Central memory CD8-positive, alpha-beta T cell (primary cell): ENCODE measurements around the gene ZNF804A.

Experiments
- ATAC-seq: fragments of 150-1000 bp; cut with Tn5 transposase; replicated peaks from 2 replicates; pipeline ENCODE4 v1.10.0; 2022; ENCODE audit warnings: mild to moderate bottlenecking, moderate FRiP score, moderate number of reproducible peaks; ENCODE audit not compliant: poor library complexity, severe bottlenecking; ENCODE audit errors: extremely low read depth
- DNase-seq, 2 donors: peaks; one replicate each; pipeline ENCODE4 v3.0.0; 2021; ENCODE audit warnings: low spot score in 2 of 2
- H3K27ac Mint-ChIP-seq: one replicate; pipeline ENCODE4 v1.8.0; 2022; ENCODE audit warnings: low read depth, mild to moderate bottlenecking, moderate library complexity, mixed read lengths
- H3K27me3 Mint-ChIP-seq: one replicate; pipeline ENCODE4 v1.8.0; 2022; ENCODE audit warnings: mixed read lengths
- H3K36me3 Mint-ChIP-seq: one replicate; pipeline ENCODE4 v1.8.0; 2022; ENCODE audit warnings: mild to moderate bottlenecking, moderate library complexity, mixed read lengths; ENCODE audit not compliant: insufficient read depth
- H3K4me1 Mint-ChIP-seq: one replicate; pipeline ENCODE4 v1.8.0; 2022; ENCODE audit warnings: mixed read lengths
- H3K4me3 Mint-ChIP-seq: one replicate; pipeline ENCODE4 v1.8.0; 2022; ENCODE audit warnings: mild to moderate bottlenecking, moderate library complexity, mixed read lengths
- H3K9me3 Mint-ChIP-seq: one replicate; pipeline ENCODE4 v1.8.0; 2022; ENCODE audit warnings: mixed read lengths

Gene ZNF804A

DNA sequence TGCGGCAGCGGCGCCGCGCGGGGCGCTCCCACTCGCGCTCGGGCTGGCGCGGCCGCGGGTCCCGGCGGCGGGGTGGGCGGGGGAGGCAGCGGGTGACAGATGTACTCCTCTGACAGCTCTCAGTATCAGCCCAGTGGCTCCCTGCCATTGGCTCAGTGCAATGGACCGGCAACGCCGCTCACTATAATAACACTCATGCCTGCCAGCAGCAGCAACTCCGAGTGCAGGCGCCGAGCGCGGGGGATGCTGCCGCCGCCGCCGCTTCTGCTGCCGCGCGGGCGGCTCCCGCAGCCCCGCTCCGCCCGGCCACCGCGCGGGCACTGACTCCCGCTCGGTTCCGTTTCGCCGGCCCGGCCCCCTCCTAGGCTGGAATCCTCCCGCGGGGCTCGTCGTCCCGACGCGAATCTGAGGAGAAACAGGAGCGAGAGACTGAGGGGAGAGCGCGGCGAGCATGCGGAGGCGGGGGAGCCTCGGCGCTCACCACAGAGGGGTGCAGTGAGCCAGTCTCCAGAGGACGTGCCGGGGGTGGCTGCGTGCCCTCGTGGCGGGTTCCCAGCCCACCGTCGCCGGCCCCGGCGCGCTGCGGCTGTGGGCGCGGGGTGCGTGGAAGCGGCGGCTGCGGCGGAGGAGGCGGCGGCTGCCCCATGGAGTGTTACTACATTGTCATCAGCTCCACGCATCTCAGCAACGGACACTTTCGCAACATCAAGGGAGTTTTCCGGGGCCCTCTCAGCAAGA lies at the start of gene ZNF804A:
ZNF804A (plus strand) TSS at position 214 of the 738 bp plus-strand sequence; CDS start at position 645, 431 bp downstream.
- peak within 1 kb of the TSS; percentile 31 for H3K4me3 Mint-ChIP-seq
- peaks cover 35% of the 10 kb centered on the region for H3K27me3 Mint-ChIP-seq
- H3K27ac Mint-ChIP-seq: no peak within 1 kb of the TSS
- ATAC-seq: peak; percentile 25
- H3K36me3 Mint-ChIP-seq: no peaks in the 10 kb centered on the region
- H3K4me1 Mint-ChIP-seq: no peaks in the 10 kb centered on the region
- no peaks in the 10 kb centered on the region for H3K9me3 Mint-ChIP-seq
- DNase-seq: no peak

DNA sequence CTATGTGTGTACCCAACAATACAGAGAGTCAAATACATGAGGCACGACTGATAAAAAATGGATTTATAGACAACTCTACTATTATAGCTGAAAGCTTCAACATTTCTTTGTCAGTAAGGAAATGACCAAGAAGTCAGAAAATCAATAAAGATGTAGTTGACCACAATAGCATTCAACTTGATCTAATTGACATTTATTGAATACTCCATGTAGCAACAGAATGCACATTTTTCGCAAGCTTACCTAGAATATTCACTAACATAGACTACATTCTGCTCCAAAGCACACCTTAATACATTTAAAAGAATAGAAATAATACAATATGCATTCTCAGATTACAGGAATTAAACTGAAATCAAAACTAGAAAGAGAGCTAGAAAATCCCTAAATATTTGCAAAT lies 49.2 kb upstream of the ZNF804A start:
- no peaks in the 10 kb centered on the region for H3K27me3 Mint-ChIP-seq
- H3K27ac Mint-ChIP-seq: no peak overlapping the region
- H3K4me3 Mint-ChIP-seq: no peak overlapping the region
- DNase-seq: no peak
- peaks cover 10% of the 10 kb centered on the region for H3K9me3 Mint-ChIP-seq
- no peaks in the 10 kb centered on the region for H3K4me1 Mint-ChIP-seq
- ATAC-seq: no peak
- no peaks in the 10 kb centered on the region for H3K36me3 Mint-ChIP-seq

DNA sequence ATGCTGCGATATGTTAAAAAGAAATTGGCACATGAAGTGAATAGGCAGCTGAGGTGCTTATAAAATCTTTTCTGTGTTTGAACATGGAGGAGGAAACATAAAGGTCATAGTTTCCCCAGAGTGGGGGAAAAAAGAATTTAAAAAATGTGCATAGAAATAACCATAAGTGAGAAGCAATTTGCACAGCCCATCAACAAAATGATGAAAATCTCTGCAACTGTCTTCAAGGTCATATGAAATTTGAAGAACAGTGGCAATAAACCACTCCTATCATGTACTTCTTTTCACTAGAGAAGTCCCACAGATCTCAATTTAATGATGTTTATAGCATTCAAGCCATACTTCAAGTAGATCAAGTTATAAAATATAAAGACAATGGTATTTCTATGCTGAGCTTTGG lies 46.7 kb upstream of the ZNF804A start:
- Mint-ChIP-seq H3K4me1 (no peaks in the 10 kb centered on the region), H3K9me3 (peaks cover 10% of the 10 kb centered on the region), H3K27ac (no peak overlapping the region), H3K4me3 (no peak overlapping the region), H3K36me3 (no peaks in the 10 kb centered on the region), H3K27me3 (no peaks in the 10 kb centered on the region)
- ATAC-seq (no peak), DNase-seq (no peak)

DNA sequence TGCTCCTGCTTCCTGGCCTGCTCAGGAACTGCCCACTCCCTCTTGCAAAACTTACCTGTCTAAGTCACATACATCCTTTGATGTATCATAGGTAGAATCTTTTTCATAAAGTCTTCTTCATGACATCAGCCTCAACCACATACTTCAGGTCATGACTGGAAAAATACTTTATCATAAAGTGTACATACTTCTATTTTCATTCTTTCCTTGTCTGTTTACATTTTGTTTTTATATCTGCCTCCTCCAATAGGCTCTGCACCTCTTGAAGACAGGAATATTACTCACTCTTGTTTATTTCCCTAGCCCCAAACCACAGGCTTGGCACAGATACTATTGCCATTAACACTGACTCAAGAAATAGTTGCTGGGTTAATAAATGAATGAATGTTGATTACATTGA lies 43.6 kb upstream of the ZNF804A start:
- Mint-ChIP-seq H3K27me3 (no peaks in the 10 kb centered on the region), H3K4me1 (no peaks in the 10 kb centered on the region), H3K4me3 (no peak overlapping the region), H3K9me3 (peaks cover 17% of the 10 kb centered on the region), H3K27ac (no peak overlapping the region), H3K36me3 (no peaks in the 10 kb centered on the region)
- ATAC-seq (no peak), DNase-seq (no peak)

DNA sequence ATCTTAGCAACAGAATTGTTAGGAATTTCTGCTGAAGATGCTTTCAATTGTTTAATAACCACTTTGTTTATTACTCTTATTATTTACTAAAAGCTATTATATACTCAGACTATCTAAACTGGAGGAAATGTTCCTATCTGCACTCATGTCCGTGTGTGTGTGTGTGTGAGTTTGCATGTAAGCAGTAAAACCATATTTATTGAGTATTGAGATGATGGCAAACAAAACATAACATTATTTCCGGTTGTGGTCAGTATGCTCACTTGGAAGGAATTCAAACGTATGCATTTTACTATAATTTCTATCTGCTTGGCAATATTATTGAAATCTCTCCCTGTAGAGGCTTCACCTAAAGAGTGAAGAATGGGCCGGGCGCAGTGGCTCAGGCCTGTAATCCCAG lies 43.0 kb upstream of the ZNF804A start:
- no peak overlapping the region for H3K27ac Mint-ChIP-seq

DNA sequence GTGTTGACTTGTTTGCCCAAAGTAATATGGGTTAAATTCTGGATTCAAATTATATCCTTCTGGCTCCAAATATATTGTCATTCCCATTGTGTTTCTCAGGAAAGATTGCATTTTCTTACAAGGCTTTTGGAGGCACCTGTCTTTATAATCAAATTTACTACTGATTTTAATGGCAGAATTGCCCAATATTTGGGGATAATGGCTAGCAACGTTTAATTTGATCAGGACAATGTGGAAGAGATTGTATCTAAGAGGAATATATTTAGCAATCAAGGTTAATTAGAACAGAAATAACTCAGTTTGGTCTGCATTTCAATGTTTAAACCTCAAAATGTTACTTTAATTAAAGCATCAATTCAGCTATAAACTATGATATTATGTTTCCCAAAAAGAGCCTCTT lies 41.7 kb upstream of the ZNF804A start:
- Mint-ChIP-seq H3K4me1 (no peaks in the 10 kb centered on the region), H3K36me3 (no peaks in the 10 kb centered on the region), H3K27ac (no peak overlapping the region), H3K27me3 (no peaks in the 10 kb centered on the region), H3K4me3 (no peak overlapping the region), H3K9me3 (peaks cover 24% of the 10 kb centered on the region)
- ATAC-seq (no peak), DNase-seq (no peak)

More for the DNA sequence above, 43.0 kb upstream of the ZNF804A start:
- Mint-ChIP-seq H3K36me3 (no peaks in the 10 kb centered on the region), H3K4me1 (no peaks in the 10 kb centered on the region), H3K27me3 (no peaks in the 10 kb centered on the region), H3K9me3 (peaks cover 18% of the 10 kb centered on the region), H3K4me3 (no peak overlapping the region)
- ATAC-seq (no peak), DNase-seq (no peak)

GRCh38 chr2:184558713-184559464 lies 39.4 kb upstream of the ZNF804A start:
- no peak for DNase-seq
- peaks cover 19% of the 10 kb centered on the region for H3K9me3 Mint-ChIP-seq
- H3K27ac Mint-ChIP-seq: no peak overlapping the region
- no peaks in the 10 kb centered on the region for H3K36me3 Mint-ChIP-seq
- H3K4me3 Mint-ChIP-seq: no peak overlapping the region
- no peaks in the 10 kb centered on the region for H3K27me3 Mint-ChIP-seq
- ATAC-seq: no peak
- H3K4me1 Mint-ChIP-seq: no peaks in the 10 kb centered on the region

DNA sequence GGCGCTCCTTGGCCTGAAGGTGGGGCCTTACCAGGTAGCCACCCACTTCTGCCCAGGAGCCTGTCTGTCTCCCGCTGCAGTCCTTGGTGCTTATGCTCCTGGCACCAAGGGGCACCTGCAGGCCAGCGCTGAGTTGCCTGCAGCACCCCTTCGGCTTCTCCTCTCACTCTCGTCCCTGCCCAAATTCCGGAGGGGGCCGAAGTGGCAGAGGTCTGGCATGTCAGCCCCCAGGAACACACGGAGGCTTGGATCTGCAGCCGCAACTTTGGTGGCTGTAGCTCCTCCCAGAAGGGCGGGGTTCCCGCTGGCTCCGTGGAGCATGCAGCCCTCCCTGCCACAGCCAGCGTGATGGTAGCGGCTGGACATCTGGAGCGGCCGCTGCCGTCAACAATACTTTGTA lies 37.7 kb upstream of the ZNF804A start:
- no peak for ATAC-seq
- H3K27me3 Mint-ChIP-seq: no peaks in the 10 kb centered on the region

DNA sequence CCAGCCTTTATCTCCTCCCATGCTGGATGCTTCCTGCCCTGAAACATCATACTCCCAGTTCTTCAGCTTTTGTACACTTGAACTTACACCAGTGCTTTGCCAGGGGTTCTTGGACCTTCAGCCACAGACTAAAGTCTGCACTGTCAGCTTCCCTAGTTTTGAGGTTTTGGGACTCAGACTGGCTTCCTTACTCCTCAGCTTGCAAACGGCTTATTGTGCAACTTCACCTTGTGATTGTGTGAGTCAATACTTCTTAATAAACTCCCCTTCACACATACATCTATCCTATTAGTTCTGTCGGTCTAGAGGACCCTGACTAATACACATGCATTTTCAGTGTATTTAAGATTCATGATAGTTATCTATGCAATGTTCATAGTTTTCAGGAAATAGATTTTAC lies 35.8 kb upstream of the ZNF804A start:
- Mint-ChIP-seq H3K36me3 (no peaks in the 10 kb centered on the region), H3K4me3 (no peak overlapping the region), H3K9me3 (peaks cover 25% of the 10 kb centered on the region), H3K4me1 (no peaks in the 10 kb centered on the region), H3K27ac (no peak overlapping the region), H3K27me3 (no peaks in the 10 kb centered on the region)
- DNase-seq (no peak), ATAC-seq (no peak)

More for the DNA sequence above, 37.7 kb upstream of the ZNF804A start:
- H3K4me3 Mint-ChIP-seq: no peak overlapping the region
- H3K36me3 Mint-ChIP-seq: no peaks in the 10 kb centered on the region
- peaks cover 19% of the 10 kb centered on the region for H3K9me3 Mint-ChIP-seq
- DNase-seq: no peak
- H3K27ac Mint-ChIP-seq: no peak overlapping the region
- no peaks in the 10 kb centered on the region for H3K4me1 Mint-ChIP-seq

- ATAC-seq (no peak), DNase-seq (no peak)
- Mint-ChIP-seq H3K36me3 (no peaks in the 10 kb centered on the region), H3K4me1 (no peaks in the 10 kb centered on the region), H3K27ac (no peak overlapping the region), H3K4me3 (no peak overlapping the region), H3K27me3 (no peaks in the 10 kb centered on the region), H3K9me3 (peaks cover 24% of the 10 kb centered on the region)
Measured at GRCh38 chr2:184564092-184564491, 34.2 kb upstream of the ZNF804A start.

GRCh38 chr2:184566716-184567115 lies 31.6 kb upstream of the ZNF804A start:
- Mint-ChIP-seq H3K27ac (no peak overlapping the region), H3K4me3 (no peak overlapping the region), H3K4me1 (no peaks in the 10 kb centered on the region), H3K9me3 (peaks cover 11% of the 10 kb centered on the region), H3K27me3 (no peaks in the 10 kb centered on the region), H3K36me3 (no peaks in the 10 kb centered on the region)
- ATAC-seq: no peak
- no peak for DNase-seq

DNA sequence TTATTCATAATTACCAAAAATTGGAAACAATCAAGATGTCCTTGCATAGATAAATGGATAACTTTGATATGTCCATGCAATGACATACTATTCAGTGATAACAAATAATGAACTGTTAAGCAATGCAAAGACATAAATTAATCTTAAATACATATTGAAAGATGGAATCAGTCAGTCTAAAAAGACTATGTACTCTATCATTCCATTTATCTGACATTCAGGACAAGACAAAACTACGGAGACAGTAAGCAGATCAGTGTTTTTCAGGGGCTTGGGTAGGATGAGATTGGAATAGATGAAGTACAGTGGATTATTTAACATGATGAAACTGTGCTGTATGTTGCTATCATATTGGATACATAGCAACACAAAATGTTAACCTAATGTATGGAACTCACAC lies 21.3 kb upstream of the ZNF804A start:
- ATAC-seq (no peak), DNase-seq (no peak)
- H3K4me3 Mint-ChIP-seq: no peak overlapping the region
- no peak overlapping the region for H3K27ac Mint-ChIP-seq
- H3K9me3 Mint-ChIP-seq: peaks cover 13% of the 10 kb centered on the region
- H3K4me1 Mint-ChIP-seq: no peaks in the 10 kb centered on the region
- peaks cover 1% of the 10 kb centered on the region for H3K36me3 Mint-ChIP-seq
- H3K27me3 Mint-ChIP-seq: no peaks in the 10 kb centered on the region

DNA sequence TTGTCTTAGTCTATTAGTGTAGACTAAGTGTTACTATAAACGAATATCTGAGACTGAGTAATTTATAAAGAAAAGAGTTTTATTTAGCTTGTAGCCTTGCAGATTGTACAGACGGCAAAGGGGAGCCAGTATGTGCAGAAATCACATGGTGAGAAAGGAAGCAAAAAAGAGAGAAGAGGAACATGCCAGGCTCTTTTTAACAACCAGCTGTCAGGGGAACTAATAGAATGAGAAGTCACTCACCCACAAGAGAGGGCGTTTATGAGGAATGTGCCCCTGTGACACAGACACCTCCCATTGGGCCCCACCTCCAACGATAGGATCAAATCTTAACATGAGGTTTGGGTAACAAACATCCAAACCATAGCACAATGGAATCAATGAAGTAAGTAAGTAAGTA lies 20.6 kb upstream of the ZNF804A start:
- H3K9me3 Mint-ChIP-seq: peaks cover 13% of the 10 kb centered on the region
- H3K27ac Mint-ChIP-seq: no peak overlapping the region
- no peaks in the 10 kb centered on the region for H3K4me1 Mint-ChIP-seq
- ATAC-seq (no peak), DNase-seq (no peak)
- no peaks in the 10 kb centered on the region for H3K27me3 Mint-ChIP-seq
- no peak overlapping the region for H3K4me3 Mint-ChIP-seq
- peaks cover 1% of the 10 kb centered on the region for H3K36me3 Mint-ChIP-seq
